ENCODE measurements around the gene MACF1.

The MACF1 gene

DNA sequence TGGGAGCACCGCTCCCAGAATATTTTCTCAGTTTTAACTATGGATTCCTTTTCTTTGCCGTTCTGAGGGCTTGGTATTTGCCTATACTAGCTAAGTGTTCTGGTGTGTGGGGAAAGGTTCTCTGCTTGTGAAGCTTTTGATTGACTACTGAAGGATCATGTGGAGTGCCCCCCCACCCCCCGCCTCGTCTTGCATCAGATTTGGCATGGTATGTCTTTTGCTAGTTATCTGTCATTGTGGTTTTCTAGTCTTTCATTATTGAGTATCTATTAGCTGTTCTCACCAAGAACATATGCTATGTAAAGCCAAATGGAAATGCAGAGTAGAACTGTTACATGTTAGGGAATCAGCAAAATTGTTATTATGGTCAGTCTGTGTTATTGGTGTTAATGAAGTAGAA lies 58.3 kb downstream of the MACF1 start:
- Histone ChIP-seq H3K9ac (ENCODE audit: low read length) (no peak overlapping the region), H3K79me2 (ENCODE audit: low read length) (peaks cover 92% of the 10 kb centered on the region), H3K4me2 (ENCODE audit: low read depth, low read length) (no peak overlapping the region), H2AFZ (ENCODE audit: low read length) (no peak overlapping the region), H3K27ac (ENCODE audit: low read length) (no peak overlapping the region), H3F3A (ENCODE audit: insufficient read depth, low read length) (peaks cover 24% of the 10 kb centered on the region), H3K9me3 (replicated peaks; ENCODE audit: insufficient read depth, low read length) (no peaks in the 10 kb centered on the region), H3K36me3 (replicated peaks; ENCODE audit: insufficient read depth, low read length) (peaks cover 3% of the 10 kb centered on the region), H3K27me3 (replicated peaks; ENCODE audit: insufficient read depth, low read length) (no peaks in the 10 kb centered on the region), H3K4me1 (ENCODE audit: low read length) (peaks cover 40% of the 10 kb centered on the region), H4K20me1 (ENCODE audit: insufficient read depth, low read length) (peaks cover 21% of the 10 kb centered on the region), H3K9me2 (replicated peaks; ENCODE audit: insufficient read depth, low read length) (no peaks in the 10 kb centered on the region), H3K4me3 (ENCODE audit: low read length) (no peak overlapping the region)
- no peak for DNase-seq
- TF ChIP-seq, protein P1, sequence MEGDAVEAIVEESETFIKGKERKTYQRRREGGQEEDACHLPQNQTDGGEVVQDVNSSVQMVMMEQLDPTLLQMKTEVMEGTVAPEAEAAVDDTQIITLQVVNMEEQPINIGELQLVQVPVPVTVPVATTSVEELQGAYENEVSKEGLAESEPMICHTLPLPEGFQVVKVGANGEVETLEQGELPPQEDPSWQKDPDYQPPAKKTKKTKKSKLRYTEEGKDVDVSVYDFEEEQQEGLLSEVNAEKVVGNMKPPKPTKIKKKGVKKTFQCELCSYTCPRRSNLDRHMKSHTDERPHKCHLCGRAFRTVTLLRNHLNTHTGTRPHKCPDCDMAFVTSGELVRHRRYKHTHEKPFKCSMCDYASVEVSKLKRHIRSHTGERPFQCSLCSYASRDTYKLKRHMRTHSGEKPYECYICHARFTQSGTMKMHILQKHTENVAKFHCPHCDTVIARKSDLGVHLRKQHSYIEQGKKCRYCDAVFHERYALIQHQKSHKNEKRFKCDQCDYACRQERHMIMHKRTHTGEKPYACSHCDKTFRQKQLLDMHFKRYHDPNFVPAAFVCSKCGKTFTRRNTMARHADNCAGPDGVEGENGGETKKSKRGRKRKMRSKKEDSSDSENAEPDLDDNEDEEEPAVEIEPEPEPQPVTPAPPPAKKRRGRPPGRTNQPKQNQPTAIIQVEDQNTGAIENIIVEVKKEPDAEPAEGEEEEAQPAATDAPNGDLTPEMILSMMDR (IDR thresholded peaks at IDR 0.05; ENCODE audit: low read length): no peak
- TF ChIP-seq EZH2phosphoT487 (IDR thresholded peaks at IDR 0.05; ENCODE audit: low read length) (no peak), EZH2 (optimal IDR thresholded peaks at IDR 0.05; ENCODE audit: low read depth, low read length) (no peak)

DNA sequence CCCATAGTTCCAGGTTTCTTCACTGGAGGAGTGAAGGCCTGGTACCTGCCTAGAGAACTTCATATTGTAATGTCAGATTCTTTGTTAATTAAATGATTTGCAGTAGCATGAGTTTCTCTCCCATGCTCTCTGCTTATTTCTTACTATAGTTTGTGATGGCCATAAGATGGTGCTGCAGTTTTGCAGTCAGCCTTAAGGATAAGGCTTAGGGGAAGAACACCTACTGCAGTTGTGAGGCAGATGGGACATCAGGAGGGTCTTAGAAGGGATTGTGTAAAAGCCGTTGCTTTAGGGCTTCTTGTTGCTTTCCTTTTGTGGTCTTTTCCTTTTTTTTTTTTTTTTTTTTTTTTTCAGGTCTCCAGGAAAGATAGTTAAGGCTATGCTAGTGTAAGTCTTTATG lies 61.8 kb downstream of the MACF1 start:
- Histone ChIP-seq H3F3A (ENCODE audit: insufficient read depth, low read length) (peaks cover 47% of the 10 kb centered on the region), H3K36me3 (replicated peaks; ENCODE audit: insufficient read depth, low read length) (no peaks in the 10 kb centered on the region), H3K27ac (ENCODE audit: low read length) (no peak overlapping the region), H3K4me1 (ENCODE audit: low read length) (peaks cover 65% of the 10 kb centered on the region), H3K9me3 (replicated peaks; ENCODE audit: insufficient read depth, low read length) (no peaks in the 10 kb centered on the region), H3K9ac (ENCODE audit: low read length) (no peak overlapping the region), H2AFZ (ENCODE audit: low read length) (no peak overlapping the region), H3K79me2 (ENCODE audit: low read length) (peaks cover 97% of the 10 kb centered on the region), H4K20me1 (ENCODE audit: insufficient read depth, low read length) (peaks cover 17% of the 10 kb centered on the region), H3K27me3 (replicated peaks; ENCODE audit: insufficient read depth, low read length) (no peaks in the 10 kb centered on the region), H3K4me3 (ENCODE audit: low read length) (no peak overlapping the region), H3K9me2 (replicated peaks; ENCODE audit: insufficient read depth, low read length) (no peaks in the 10 kb centered on the region), H3K4me2 (ENCODE audit: low read depth, low read length) (no peak overlapping the region)
- TF ChIP-seq, protein P1 (IDR thresholded peaks at IDR 0.05; ENCODE audit: low read length): peak; percentile 36
- no peak for TF ChIP-seq EZH2 (optimal IDR thresholded peaks at IDR 0.05; ENCODE audit: low read depth, low read length)
- peak; percentile 37 for DNase-seq

DNA sequence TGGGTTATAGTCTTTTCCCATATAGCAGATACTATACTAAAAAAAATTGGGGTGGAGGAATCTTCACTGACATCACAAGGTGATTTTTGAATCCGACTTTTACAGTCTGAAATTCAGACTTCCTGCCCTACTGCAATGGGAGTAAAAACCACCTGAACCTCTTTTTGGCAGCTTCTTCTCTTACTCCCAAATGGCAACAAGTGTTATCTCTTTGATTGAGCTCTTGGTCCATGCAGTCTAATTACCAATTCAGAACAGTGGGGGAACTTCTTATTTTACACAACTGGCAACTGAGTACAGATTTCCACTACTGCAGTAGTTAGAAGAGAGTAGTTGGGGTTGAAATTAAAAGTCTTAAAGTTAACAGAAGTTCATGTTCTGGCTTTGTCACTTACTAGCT lies 62.3 kb downstream of the MACF1 start:
- peaks cover 97% of the 10 kb centered on the region for H3K79me2 ChIP-seq (ENCODE audit: low read length)
- peaks cover 13% of the 10 kb centered on the region; the same call in 1 of the 2 replicates for H4K20me1 ChIP-seq (ENCODE audit: insufficient read depth, low read length)
- no peak overlapping the region for H3K27ac ChIP-seq (ENCODE audit: low read length)
- H3K9ac ChIP-seq (ENCODE audit: low read length): no peak overlapping the region
- no peaks in the 10 kb centered on the region for H3K36me3 ChIP-seq (replicated peaks; ENCODE audit: insufficient read depth, low read length)
- no peaks in the 10 kb centered on the region for H3K27me3 ChIP-seq (replicated peaks; ENCODE audit: insufficient read depth, low read length)
- H2AFZ ChIP-seq (ENCODE audit: low read length): no peak overlapping the region
- no peaks in the 10 kb centered on the region for H3K9me3 ChIP-seq (replicated peaks; ENCODE audit: insufficient read depth, low read length)
- no peaks in the 10 kb centered on the region for H3K9me2 ChIP-seq (replicated peaks; ENCODE audit: insufficient read depth, low read length)
- no peak overlapping the region for H3K4me3 ChIP-seq (ENCODE audit: low read length)
- TF ChIP-seq, protein P1 (IDR thresholded peaks at IDR 0.05; ENCODE audit: low read length): no peak
- TF ChIP-seq EZH2phosphoT487 (IDR thresholded peaks at IDR 0.05; ENCODE audit: low read length): no peak
- TF ChIP-seq EZH2 (optimal IDR thresholded peaks at IDR 0.05; ENCODE audit: low read depth, low read length): no peak
- H3F3A ChIP-seq (ENCODE audit: insufficient read depth, low read length): peaks cover 53% of the 10 kb centered on the region
- no peak for DNase-seq
- peaks cover 65% of the 10 kb centered on the region for H3K4me1 ChIP-seq (ENCODE audit: low read length)
- no peak overlapping the region for H3K4me2 ChIP-seq (ENCODE audit: low read depth, low read length)
